CD8-positive, alpha-beta memory T cell (primary cell): ENCODE results near the gene ZNF664. TPM values are rescaled to one million over a fixed set of nuclear protein-coding genes. Genes with fewer than 3 reads are reported as not detected.

Source experiments
- CTCF ChIA-PET: fragments of 350-600 bp; sonication (Branson Sonifier 250); formaldehyde crosslinking; loops from one replicate; lab custom pipeline; 2021; ENCODE audit warnings: antibody characterized with exemption; lab: Charles Lee
- POLR2A ChIA-PET: fragments of 350-600 bp; sonication (Branson Sonifier 250); formaldehyde crosslinking; loops from one replicate; lab custom pipeline; 2021; ENCODE audit warnings: antibody characterized with exemption; lab: Charles Lee
- DNase-seq, 5 donors: peaks; one replicate each; pipeline versions ENCODE4 v3.0.0 to v3.0.0-alpha.2; 2020 to 2022; ENCODE audit warnings: mixed read lengths in 1 of 5
- H3K27ac ChIP-seq: one replicate; pipeline ENCODE4 v1.7.0; 2013; ENCODE audit warnings: low read depth, mild to moderate bottlenecking, low read length, moderate library complexity
- H3K27me3 ChIP-seq: 2 replicates; pipeline ENCODE4 v1.7.0; 2013; ENCODE audit warnings: low read length, mild to moderate bottlenecking; ENCODE audit not compliant: insufficient read depth, poor library complexity, severe bottlenecking
- H3K36me3 ChIP-seq: 2 replicates; pipeline ENCODE4 v1.7.0; 2013; ENCODE audit warnings: mild to moderate bottlenecking, low read length, moderate library complexity; ENCODE audit not compliant: insufficient read depth
- H3K4me1 ChIP-seq: 2 replicates; pipeline ENCODE4 v1.7.0; 2013; ENCODE audit warnings: mild to moderate bottlenecking, low read length, moderate library complexity; ENCODE audit not compliant: insufficient read depth
- H3K4me3 ChIP-seq: 2 replicates; pipeline ENCODE4 v1.7.0; 2013; ENCODE audit warnings: mild to moderate bottlenecking, low read length
- H3K9me3 ChIP-seq: 2 replicates; pipeline ENCODE4 v1.7.0; 2013; ENCODE audit warnings: mild to moderate bottlenecking, low read length
- H3K27ac Mint-ChIP-seq, 8 donors: one replicate each; pipeline ENCODE4 v1.8.0; 2020 to 2021; ENCODE audit warnings: mixed read lengths in 8 of 8, mild to moderate bottlenecking in 6 of 8, inconsistent platforms in 3 of 8, moderate library complexity in 3 of 8
- H3K27me3 Mint-ChIP-seq, 2 donors: one replicate each; pipeline ENCODE4 v1.8.0; 2020 to 2021; ENCODE audit warnings: mixed read lengths in 2 of 2, mild to moderate bottlenecking in 1 of 2, moderate library complexity in 1 of 2
- H3K36me3 Mint-ChIP-seq, 3 donors: one replicate each; pipeline ENCODE4 v1.8.0; 2020 to 2021; ENCODE audit warnings: mixed read lengths in 3 of 3, inconsistent platforms in 1 of 3, mild to moderate bottlenecking in 1 of 3
- H3K4me1 Mint-ChIP-seq, 3 donors: one replicate each; pipeline ENCODE4 v1.8.0; 2020 to 2021; ENCODE audit warnings: mixed read lengths in 3 of 3, inconsistent platforms in 1 of 3, mild to moderate bottlenecking in 1 of 3
- H3K4me3 Mint-ChIP-seq, 7 donors: one replicate each; pipeline ENCODE4 v1.8.0; 2020 to 2021; ENCODE audit warnings: mixed read lengths in 7 of 7, mild to moderate bottlenecking in 6 of 7, moderate library complexity in 4 of 7, inconsistent platforms in 2 of 7
- H3K9me3 Mint-ChIP-seq, 5 donors: one replicate each; pipeline ENCODE4 v1.8.0; 2020 to 2022; ENCODE audit warnings: mixed read lengths in 5 of 5, mild to moderate bottlenecking in 3 of 5, moderate library complexity in 2 of 5, inconsistent platforms in 1 of 5
- polyA plus RNA-seq: library from polyadenylated mRNA; unstranded; fragments of 300-500 nt; fragmentation: Illumina TruSeq; gene quantifications from one replicate; pipeline ENCODE4 v1.2.3, GENCODE V29; 2021
- total RNA-seq, 2 experiments: library from RNA; stranded (reverse); gene quantifications; one replicate each; pipeline ENCODE4 v1.2.3, GENCODE V29; 2021

Gene ZNF664
- total and polyA plus RNA-seq, 3 experiments from 2014 or later: 10.8 to 75.8 (median 73.0) TPM

DNA sequence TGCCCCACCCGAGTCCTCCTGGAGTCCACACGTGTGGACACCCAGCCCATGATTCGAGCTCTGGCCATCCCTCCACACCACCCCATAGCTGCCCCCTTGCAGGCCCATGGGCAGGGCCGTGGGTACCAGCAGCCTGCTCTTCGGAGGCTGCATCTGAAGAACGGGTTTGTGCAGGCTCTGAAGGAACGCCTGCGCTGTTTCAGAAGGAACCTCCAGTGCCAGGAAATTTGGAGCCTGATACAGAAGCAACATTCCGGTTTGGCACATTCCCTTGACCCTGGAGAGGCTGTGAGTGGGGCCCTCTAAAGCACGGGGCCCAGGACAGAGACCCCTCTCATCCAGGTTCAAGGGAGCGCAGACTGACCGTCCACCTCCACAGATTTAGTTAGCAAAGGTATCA lies 57.0 kb downstream of the ZNF664 start:
- Mint-ChIP-seq H3K4me3 (no peak overlapping the region), H3K27me3 (peaks cover 0 to 3% of the 10 kb centered on the region in 2 donors), H3K27ac (no peak overlapping the region), H3K9me3 (no peaks in the 10 kb centered on the region), H3K4me1 (no peaks in the 10 kb centered on the region), H3K36me3 (no peaks in the 10 kb centered on the region)
- no peak overlapping the region for H3K4me3 ChIP-seq
- no peaks in the 10 kb centered on the region for H3K4me1 ChIP-seq
- no peaks in the 10 kb centered on the region for H3K9me3 ChIP-seq
- H3K36me3 ChIP-seq: no peaks in the 10 kb centered on the region
- ChIA-PET CTCF (no interaction called here), POLR2A (no interaction called here)
- no peak for DNase-seq
- H3K27me3 ChIP-seq: no peaks in the 10 kb centered on the region
- no peak overlapping the region for H3K27ac ChIP-seq

DNA sequence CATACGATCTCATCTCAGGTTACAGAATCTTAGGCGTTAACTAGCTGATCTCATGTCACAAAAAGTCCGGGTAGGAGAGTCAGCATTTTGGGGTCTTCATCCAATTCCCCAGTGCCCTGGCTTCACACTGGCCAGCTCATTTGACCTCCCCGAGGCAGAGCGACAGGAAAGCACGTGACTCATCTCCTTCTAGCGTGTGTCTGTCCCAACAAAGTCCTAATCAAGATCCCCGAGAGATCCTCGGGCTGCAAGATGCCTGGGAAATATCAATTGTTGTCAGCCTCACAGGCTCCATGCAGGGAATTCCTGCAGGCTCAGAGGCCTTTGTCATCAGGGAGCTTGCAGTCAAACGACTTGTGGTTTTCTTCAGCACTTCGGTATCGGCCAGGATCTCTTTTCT lies 57.5 kb downstream of the ZNF664 start:
- H3K36me3 ChIP-seq: no peaks in the 10 kb centered on the region
- H3K36me3 Mint-ChIP-seq: no peaks in the 10 kb centered on the region
- H3K4me1 Mint-ChIP-seq: no peaks in the 10 kb centered on the region
- peaks cover 0 to 3% of the 10 kb centered on the region in 2 donors for H3K27me3 Mint-ChIP-seq
- H3K9me3 ChIP-seq: no peaks in the 10 kb centered on the region
- no peaks in the 10 kb centered on the region for H3K9me3 Mint-ChIP-seq
- POLR2A ChIA-PET: no interaction called here
- CTCF ChIA-PET: no interaction called here
- no peak overlapping the region for H3K27ac Mint-ChIP-seq
- no peaks in the 10 kb centered on the region for H3K27me3 ChIP-seq
- no peak overlapping the region for H3K4me3 ChIP-seq
- H3K27ac ChIP-seq: no peak overlapping the region
- no peak for DNase-seq
- H3K4me1 ChIP-seq: no peaks in the 10 kb centered on the region
- no peak overlapping the region for H3K4me3 Mint-ChIP-seq

DNA sequence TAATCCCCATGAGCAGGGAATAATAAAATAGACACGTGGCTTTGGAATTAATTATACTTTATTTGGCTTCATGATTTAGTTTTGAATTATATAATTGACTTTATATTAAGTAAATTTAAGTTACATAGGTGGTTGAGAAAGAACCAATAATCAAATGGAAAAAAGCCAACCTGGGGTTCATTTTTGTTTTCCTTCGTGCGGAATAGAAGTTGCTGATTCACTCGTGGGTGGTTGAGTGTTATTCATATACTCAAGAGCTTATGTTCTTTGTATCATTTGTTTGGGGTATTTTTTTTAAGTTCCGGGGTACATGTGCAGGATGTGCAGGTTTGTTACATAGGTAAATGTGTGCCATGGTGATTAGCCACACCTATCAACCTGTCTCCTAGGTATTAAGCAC lies 58.0 kb downstream of the ZNF664 start:
- Mint-ChIP-seq H3K9me3 (no peaks in the 10 kb centered on the region), H3K27me3 (peaks cover 0 to 3% of the 10 kb centered on the region in 2 donors), H3K4me1 (no peaks in the 10 kb centered on the region), H3K36me3 (no peaks in the 10 kb centered on the region), H3K4me3 (no peak overlapping the region), H3K27ac (no peak overlapping the region)
- Histone ChIP-seq H3K9me3 (no peaks in the 10 kb centered on the region), H3K27me3 (no peaks in the 10 kb centered on the region), H3K4me1 (no peaks in the 10 kb centered on the region), H3K36me3 (no peaks in the 10 kb centered on the region), H3K27ac (no peak overlapping the region), H3K4me3 (no peak overlapping the region)
- no peak for DNase-seq
- ChIA-PET POLR2A (no interaction called here), CTCF (interaction anchor here (2.2 kb wide), 1 partner anchor 740 kb away, joined by 10 read pairs; no protein-coding TSS in a partner anchor)

DNA sequence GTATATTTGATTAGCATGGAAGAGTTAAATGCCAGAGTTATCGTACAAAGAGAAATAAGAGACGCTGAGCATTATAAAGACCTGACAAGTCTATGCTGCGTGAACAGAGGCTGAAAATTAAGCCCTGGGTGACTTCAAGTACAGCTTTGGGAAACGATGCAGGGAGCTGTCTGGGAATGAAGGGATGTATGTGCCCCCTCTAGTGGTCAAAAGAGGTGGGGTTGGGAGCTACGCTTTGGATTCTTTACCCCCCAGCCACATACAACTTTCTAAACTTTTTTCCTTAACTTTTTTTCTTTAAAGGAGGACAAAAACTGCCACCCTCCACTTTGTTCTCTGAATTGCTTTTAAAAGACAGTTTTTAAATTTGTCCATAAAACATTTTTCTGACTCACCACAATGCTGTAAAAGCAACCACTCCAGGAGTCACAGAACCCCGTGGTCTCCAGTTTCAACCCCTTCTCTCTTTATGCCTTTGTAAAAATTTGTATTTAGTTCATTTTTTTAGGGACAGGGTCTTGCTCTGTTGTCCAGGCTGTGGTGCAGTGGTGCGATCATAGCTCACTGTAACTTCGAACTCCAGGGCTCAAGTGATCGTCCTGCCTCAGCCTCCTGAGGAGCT lies 59.4 kb downstream of the ZNF664 start:
- POLR2A ChIA-PET: no interaction called here
- H3K27me3 ChIP-seq: no peaks in the 10 kb centered on the region
- no peaks in the 10 kb centered on the region for H3K4me1 Mint-ChIP-seq
- H3K4me1 ChIP-seq: no peaks in the 10 kb centered on the region
- no peak overlapping the region for H3K27ac ChIP-seq
- peaks cover 2 to 6% of the 10 kb centered on the region in 2 donors for H3K27me3 Mint-ChIP-seq
- no peaks in the 10 kb centered on the region for H3K9me3 Mint-ChIP-seq
- H3K36me3 ChIP-seq: no peaks in the 10 kb centered on the region
- CTCF ChIA-PET: interaction anchor here (0.7 to 2.2 kb wide), 8 partner anchors 11 to 742 kb away, joined by 3 to 10 read pairs (median 4); no protein-coding TSS in a partner anchor
- no peaks in the 10 kb centered on the region for H3K9me3 ChIP-seq
- no peak overlapping the region for H3K4me3 Mint-ChIP-seq
- DNase-seq: peak in 1 of 5 donors; percentile 11
- H3K4me3 ChIP-seq: no peak overlapping the region
- no peak overlapping the region for H3K27ac Mint-ChIP-seq
- H3K36me3 Mint-ChIP-seq: peaks cover 0 to 2% (median 0%) of the 10 kb centered on the region in 3 donors

DNA sequence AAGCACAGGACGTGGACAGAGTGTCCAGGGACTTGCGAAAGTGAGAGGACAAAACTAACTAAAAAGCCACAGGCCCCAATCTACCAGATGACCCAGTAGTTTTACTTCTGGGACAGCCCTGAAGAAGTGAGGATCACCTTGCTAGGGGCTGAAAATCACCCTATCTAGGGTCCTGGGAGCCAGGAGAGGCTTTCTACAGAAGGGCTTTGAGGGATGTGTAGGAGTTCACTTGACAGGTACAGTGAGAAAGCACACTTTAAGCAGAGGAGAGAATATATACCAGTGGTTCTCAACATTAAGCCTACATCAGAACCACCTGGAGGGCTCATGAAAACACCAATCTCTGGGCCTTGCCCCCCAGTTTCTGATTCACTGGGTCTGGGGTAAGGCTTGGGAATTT lies 60.8 kb downstream of the ZNF664 start:
- no peaks in the 10 kb centered on the region for H3K4me1 Mint-ChIP-seq
- H3K27me3 ChIP-seq: no peaks in the 10 kb centered on the region
- H3K36me3 ChIP-seq: no peaks in the 10 kb centered on the region
- DNase-seq: no peak
- H3K9me3 Mint-ChIP-seq: no peaks in the 10 kb centered on the region
- CTCF ChIA-PET: interaction anchor here (2.0 kb wide), 1 partner anchor 14 kb away, joined by 8 read pairs; no protein-coding TSS in a partner anchor
- no peak overlapping the region for H3K4me3 Mint-ChIP-seq
- H3K36me3 Mint-ChIP-seq: peaks cover 0 to 2% (median 0%) of the 10 kb centered on the region in 3 donors
- no peak overlapping the region for H3K27ac Mint-ChIP-seq
- H3K4me3 ChIP-seq: no peak overlapping the region
- H3K4me1 ChIP-seq: no peaks in the 10 kb centered on the region
- peaks cover 2 to 6% of the 10 kb centered on the region in 2 donors for H3K27me3 Mint-ChIP-seq
- H3K9me3 ChIP-seq: no peaks in the 10 kb centered on the region
- H3K27ac ChIP-seq: no peak overlapping the region
- POLR2A ChIA-PET: no interaction called here

DNA sequence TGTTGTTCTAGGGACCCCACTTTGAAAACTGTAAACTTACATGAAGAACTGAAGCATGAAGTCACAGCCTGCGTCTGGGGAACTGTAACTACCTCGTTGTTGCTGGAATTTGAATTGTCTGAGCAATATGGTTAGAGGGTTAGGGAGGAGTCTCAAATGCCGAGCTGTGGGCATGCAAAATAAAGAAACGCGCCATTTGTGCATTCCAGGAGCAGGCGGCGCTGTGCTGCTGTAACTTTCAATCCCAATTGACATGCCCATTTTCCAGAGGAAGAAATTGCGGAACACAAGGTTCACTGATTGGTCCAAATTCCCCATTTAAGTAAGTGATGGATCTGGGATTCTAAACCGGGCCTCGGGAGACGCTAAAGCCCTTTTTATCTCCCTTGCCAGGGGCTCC lies 61.3 kb downstream of the ZNF664 start:
- H3K4me1 Mint-ChIP-seq: no peaks in the 10 kb centered on the region
- POLR2A ChIA-PET: no interaction called here
- Histone ChIP-seq H3K4me1 (no peaks in the 10 kb centered on the region), H3K27me3 (no peaks in the 10 kb centered on the region), H3K36me3 (no peaks in the 10 kb centered on the region), H3K4me3 (no peak overlapping the region), H3K27ac (no peak overlapping the region), H3K9me3 (no peaks in the 10 kb centered on the region)
- peaks cover 0 to 2% (median 0%) of the 10 kb centered on the region in 3 donors for H3K36me3 Mint-ChIP-seq
- H3K9me3 Mint-ChIP-seq: no peaks in the 10 kb centered on the region
- no peak overlapping the region for H3K4me3 Mint-ChIP-seq
- no peak overlapping the region for H3K27ac Mint-ChIP-seq
- peaks cover 4 to 6% of the 10 kb centered on the region in 2 donors for H3K27me3 Mint-ChIP-seq
- CTCF ChIA-PET: no interaction called here
- no peak for DNase-seq

DNA sequence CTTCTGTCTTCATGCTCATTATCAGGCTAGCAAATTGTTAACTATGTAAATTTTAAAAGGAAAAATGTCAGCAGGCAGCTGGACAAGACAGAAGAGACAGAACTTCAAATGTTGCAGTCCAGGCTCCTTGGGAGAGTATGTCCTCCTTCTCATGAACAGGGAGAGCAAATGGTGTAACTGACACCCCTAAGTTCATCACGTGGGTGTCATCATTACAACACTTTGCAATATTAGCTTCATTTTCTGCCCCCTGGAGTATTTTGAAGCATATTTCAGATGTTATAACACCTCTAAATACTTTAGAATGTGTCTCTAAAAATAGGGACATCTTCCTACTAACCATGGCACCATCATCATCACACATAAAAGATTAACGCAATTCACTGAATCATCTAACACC lies 62.1 kb downstream of the ZNF664 start:
- Histone ChIP-seq H3K36me3 (no peaks in the 10 kb centered on the region), H3K27me3 (no peaks in the 10 kb centered on the region), H3K27ac (no peak overlapping the region), H3K9me3 (no peaks in the 10 kb centered on the region), H3K4me1 (no peaks in the 10 kb centered on the region), H3K4me3 (no peak overlapping the region)
- Mint-ChIP-seq H3K27ac (no peak overlapping the region), H3K27me3 (peaks cover 4 to 6% of the 10 kb centered on the region in 2 donors), H3K9me3 (no peaks in the 10 kb centered on the region), H3K4me1 (no peaks in the 10 kb centered on the region), H3K36me3 (peaks cover 0 to 2% (median 0%) of the 10 kb centered on the region in 3 donors), H3K4me3 (no peak overlapping the region)
- POLR2A ChIA-PET: no interaction called here
- DNase-seq: no peak
- CTCF ChIA-PET: interaction anchor here (2.7 kb wide), 1 partner anchor 731 kb away, joined by 28 read pairs; no protein-coding TSS in a partner anchor

DNA sequence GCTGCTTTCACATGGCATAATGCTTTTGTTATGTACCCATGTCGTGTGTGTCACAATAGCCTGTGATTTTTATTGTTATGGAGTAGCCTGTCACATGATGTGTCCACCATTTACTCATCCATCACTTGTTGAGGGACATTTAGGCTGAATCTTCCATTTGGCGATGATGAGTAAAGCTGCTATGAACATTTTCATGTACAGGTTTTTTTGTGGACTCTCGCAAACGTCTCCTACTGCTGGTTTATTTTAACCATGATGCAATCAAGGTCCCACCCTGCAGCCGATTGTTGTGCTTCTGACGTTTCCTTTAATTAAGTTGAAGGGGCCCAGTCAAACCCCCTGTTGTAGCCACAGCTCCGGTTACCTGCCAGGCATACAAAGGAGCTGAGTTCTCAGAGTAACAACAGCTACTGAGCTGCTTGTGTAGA lies 63.2 kb downstream of the ZNF664 start:
- CTCF ChIA-PET: interaction anchor here (1.1 to 2.7 kb wide), 3 partner anchors 311 to 736 kb away, joined by 4 to 28 read pairs (median 18); no protein-coding TSS in a partner anchor
- H3K9me3 ChIP-seq: no peaks in the 10 kb centered on the region
- H3K9me3 Mint-ChIP-seq: no peaks in the 10 kb centered on the region

More for the DNA sequence above, 63.2 kb downstream of the ZNF664 start:
- Mint-ChIP-seq H3K27ac (no peak overlapping the region), H3K4me1 (no peaks in the 10 kb centered on the region), H3K36me3 (peaks cover 0 to 2% (median 0%) of the 10 kb centered on the region in 3 donors), H3K27me3 (peaks cover 4 to 6% of the 10 kb centered on the region in 2 donors), H3K4me3 (no peak overlapping the region)
- Histone ChIP-seq H3K27ac (no peak overlapping the region), H3K4me3 (no peak overlapping the region), H3K4me1 (no peaks in the 10 kb centered on the region), H3K36me3 (no peaks in the 10 kb centered on the region), H3K27me3 (no peaks in the 10 kb centered on the region)
- POLR2A ChIA-PET: no interaction called here
- DNase-seq: no peak
